ENCODE results near the gene SS18L1. TPM values are rescaled to one million over a fixed set of nuclear protein-coding genes. Genes with fewer than 3 reads are reported as not detected.
"Not testable (repeated sequence)": the region's sequence is repeated elsewhere in the genome, so short reads cannot be mapped to it uniquely, and the experiment has no call there.

SS18L1 gene
- total and polyA plus RNA-seq, 12 donors, result 9.0 to 45.7 (median 14.4) TPM

- Histone ChIP-seq H3K4me1 (replicated peaks in 1 of 2) (peaks cover 20 to 28% of the 10 kb centered on the region in 2 donors), H3K36me3 (replicated peaks in 1 of 2) (no peaks in the 10 kb centered on the region), H3K27me3 (no peaks in the 10 kb centered on the region), H3K9me3 (replicated peaks in 1 of 3) (no peaks in the 10 kb centered on the region), H3K27ac (no peak overlapping the region), H3K4me3 (no peak overlapping the region)
- no peak for DNase-seq
- intact Hi-C loops (cut with DNase I), result no loop called here
- WGBS, 4 donors, result 93 to 97% (median 96%) methylated on average over 21 to 22 of the region's 22 CpGs
- TF ChIP-seq POLR2A (IDR thresholded peaks at IDR 0.05), result no peak
- TF ChIP-seq CTCF (IDR thresholded peaks at IDR 0.05), result no peak
Observed at GRCh38 chr20:62146019-62146755, 2.6 kb downstream of the SS18L1 start.

- no peaks in the 10 kb centered on the region for H3K27me3 ChIP-seq
- TF ChIP-seq POLR2A (IDR thresholded peaks at IDR 0.05) (no peak), CTCF (IDR thresholded peaks at IDR 0.05) (no peak)
- no peak overlapping the region for H3K4me3 ChIP-seq
- no peak overlapping the region for H3K27ac ChIP-seq
- intact Hi-C loops (cut with DNase I), result no loop called here
- DNase-seq, result no peak
- H3K4me1 ChIP-seq (replicated peaks in 1 of 2), result peaks cover 10 to 19% of the 10 kb centered on the region in 2 donors
- no peaks in the 10 kb centered on the region for H3K9me3 ChIP-seq (replicated peaks in 1 of 3)
- H3K36me3 ChIP-seq (replicated peaks in 1 of 2), result no peaks in the 10 kb centered on the region
- 95 to 100% (median 98%) methylated on average over 4 to 6 of the region's 6 CpGs for WGBS, 4 donors
Observed at GRCh38 chr20:62147125-62147524, 3.6 kb downstream of the SS18L1 start.

GRCh38 chr20:62147528-62147927, 4.0 kb downstream of the SS18L1 start:
- no peak for TF ChIP-seq CTCF (IDR thresholded peaks at IDR 0.05)
- TF ChIP-seq POLR2A (IDR thresholded peaks at IDR 0.05), result no peak
- Histone ChIP-seq H3K27me3 (no peaks in the 10 kb centered on the region), H3K36me3 (replicated peaks in 1 of 2) (no peaks in the 10 kb centered on the region), H3K4me1 (replicated peaks in 1 of 2) (peaks cover 10 to 17% of the 10 kb centered on the region in 2 donors), H3K9me3 (replicated peaks in 1 of 3) (no peaks in the 10 kb centered on the region), H3K27ac (no peak overlapping the region), H3K4me3 (no peak overlapping the region)
- intact Hi-C loops (cut with DNase I), result no loop called here
- DNase-seq, result no peak
- WGBS, 4 donors, result 90 to 97% (median 95%) methylated on average over 9 of the region's 9 CpGs

GRCh38 chr20:62148383-62148782, 4.8 kb downstream of the SS18L1 start:
- 88 to 98% (median 93%) methylated on average over 2 to 10 of the region's 10 CpGs for WGBS, 4 donors
- H3K36me3 ChIP-seq (replicated peaks in 1 of 2), result not testable (repeated sequence)

GRCh38 chr20:62148908-62149314, 5.3 kb downstream of the SS18L1 start:
- Histone ChIP-seq H3K27ac (no peak overlapping the region), H3K36me3 (replicated peaks in 1 of 2) (no peaks in the 10 kb centered on the region), H3K4me3 (no peak overlapping the region), H3K27me3 (no peaks in the 10 kb centered on the region), H3K9me3 (replicated peaks in 1 of 3) (no peaks in the 10 kb centered on the region), H3K4me1 (replicated peaks in 1 of 2) (peaks cover 10 to 17% of the 10 kb centered on the region in 2 donors)
- DNase-seq, result no peak
- TF ChIP-seq POLR2A (IDR thresholded peaks at IDR 0.05) (no peak), CTCF (IDR thresholded peaks at IDR 0.05) (no peak)
- intact Hi-C loops (cut with DNase I), result no loop called here
- WGBS, 4 donors, result 93 to 98% (median 95%) methylated on average over 6 to 20 of the region's 20 CpGs

More at GRCh38 chr20:62148383-62148782, 4.8 kb downstream of the SS18L1 start:
- H3K9me3 ChIP-seq (replicated peaks in 1 of 3); DNase-seq; intact Hi-C loops (cut with DNase I); H3K27ac ChIP-seq; H3K27me3 ChIP-seq; H3K4me3 ChIP-seq: not testable (repeated sequence)
- H3K4me1 ChIP-seq (replicated peaks in 1 of 2), result peaks cover 10 to 17% of the 10 kb centered on the region in 2 donors
